ENCODE results near the gene CCR9. TPM values are rescaled to one million over a fixed set of nuclear protein-coding genes. Genes with fewer than 3 reads are reported as not detected.

CCR9 gene
- total and polyA plus RNA-seq, 2 experiments from 2014 or later, result not detected

DNA sequence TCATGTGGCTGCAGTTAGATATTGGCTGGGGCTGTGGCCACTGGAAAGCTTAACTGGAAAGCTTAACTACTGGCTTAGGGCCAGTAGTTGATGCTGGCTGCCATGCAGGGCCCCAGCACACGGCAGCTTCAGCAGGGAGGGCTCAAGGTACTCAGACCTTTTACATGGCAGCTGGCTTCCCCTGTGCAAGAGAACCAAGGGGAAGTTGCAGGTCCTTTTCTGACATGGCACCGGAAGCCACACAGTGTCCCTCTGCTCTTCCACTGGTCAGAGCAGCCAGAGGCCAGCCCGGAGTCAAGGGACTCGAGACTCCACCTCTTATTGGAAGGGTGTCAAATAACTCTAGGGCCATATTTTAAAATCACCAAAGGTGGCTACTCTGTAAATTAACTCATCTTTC, 24.5 kb downstream of the CCR9 start:
- Mint-ChIP-seq H3K4me3 (no peak overlapping the region), H3K36me3 (ENCODE audit: low read depth) (no peaks in the 10 kb centered on the region), H3K4me1 (peaks cover 7% of the 10 kb centered on the region; the same call in 2 of the 3 replicates), H3K27me3 (ENCODE audit: insufficient read depth, low read depth, poor library complexity) (peaks cover 15% of the 10 kb centered on the region), H3K9me3 (no peaks in the 10 kb centered on the region), H3K27ac (no peak overlapping the region)
- H3K79me2 ChIP-seq (replicated peaks; ENCODE audit: insufficient read depth), result no peaks in the 10 kb centered on the region
- ATAC-seq (no peak), DNase-seq (ENCODE audit: low spot score) (no peak)
- H3K9me2 ChIP-seq (ENCODE audit: insufficient read depth), result no peaks in the 10 kb centered on the region
- no peak overlapping the region for H3K4me3 ChIP-seq
- H4K20me1 ChIP-seq (replicated peaks; ENCODE audit: insufficient read depth), result no peaks in the 10 kb centered on the region
- H3K4me1 ChIP-seq (ENCODE audit: insufficient read depth), result no peaks in the 10 kb centered on the region
- H3K27me3 ChIP-seq (ENCODE audit: insufficient read depth), result no peaks in the 10 kb centered on the region
- H3F3A ChIP-seq (replicated peaks; ENCODE audit: low read depth), result no peaks in the 10 kb centered on the region
- no peak overlapping the region for H2AFZ ChIP-seq
- TF ChIP-seq STAT1 (IDR thresholded peaks at IDR 0.05; ENCODE audit: unreplicated experiment), result no peak
- no peaks in the 10 kb centered on the region for H3K36me3 ChIP-seq (ENCODE audit: insufficient read depth)
- H3K27ac ChIP-seq (ENCODE audit: low read depth), result no peak overlapping the region
- H3K4me2 ChIP-seq, result no peak overlapping the region

DNA sequence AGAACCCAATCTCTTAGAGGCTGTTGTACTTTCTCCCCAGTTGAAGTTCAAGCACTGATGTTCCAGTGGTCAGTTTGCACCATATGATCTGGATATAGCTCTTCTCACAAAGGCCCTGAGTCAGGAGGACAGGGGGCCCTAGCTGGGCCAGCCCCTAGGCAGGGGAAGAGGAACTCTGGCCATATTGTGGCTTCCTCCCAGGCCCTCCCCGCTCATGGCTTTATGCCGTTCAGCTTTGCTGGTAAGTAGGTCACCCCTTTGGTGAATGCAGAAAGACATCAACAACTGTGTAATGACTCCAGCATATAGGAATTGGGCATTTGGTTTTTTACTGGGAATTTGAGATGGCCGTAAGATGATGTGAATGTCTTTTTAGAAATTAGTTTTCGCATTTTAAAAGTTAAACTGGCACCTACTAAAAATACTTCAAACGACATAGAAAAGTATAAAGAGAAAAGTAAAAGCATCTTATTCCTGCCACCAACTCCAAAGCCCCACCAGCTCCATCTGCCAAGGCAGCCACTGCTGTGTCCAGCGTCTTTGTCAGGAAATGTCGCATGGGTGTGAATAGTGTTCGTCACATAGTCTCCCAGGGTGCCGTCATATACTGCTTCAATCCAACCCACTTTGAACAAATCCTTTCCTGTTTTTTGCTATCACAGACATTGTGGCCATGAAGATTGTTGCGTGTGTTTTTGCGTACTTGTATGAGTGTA, 25.3 kb downstream of the CCR9 start:
- H3K27ac ChIP-seq (ENCODE audit: low read depth), result no peak overlapping the region
- H3K4me1 Mint-ChIP-seq, result peaks cover 10% of the 10 kb centered on the region
- H3K27me3 Mint-ChIP-seq (ENCODE audit: insufficient read depth, low read depth, poor library complexity), result peaks cover 19% of the 10 kb centered on the region
- H4K20me1 ChIP-seq (replicated peaks; ENCODE audit: insufficient read depth), result no peaks in the 10 kb centered on the region
- no peaks in the 10 kb centered on the region for H3K9me3 Mint-ChIP-seq
- no peak overlapping the region for H2AFZ ChIP-seq
- no peak overlapping the region for H3K4me3 ChIP-seq
- no peak overlapping the region for H3K4me2 ChIP-seq
- no peaks in the 10 kb centered on the region for H3K9me2 ChIP-seq (ENCODE audit: insufficient read depth)
- H3K36me3 ChIP-seq (ENCODE audit: insufficient read depth), result no peaks in the 10 kb centered on the region
- H3K79me2 ChIP-seq (replicated peaks; ENCODE audit: insufficient read depth), result no peaks in the 10 kb centered on the region
- H3K4me3 Mint-ChIP-seq, result no peak overlapping the region
- H3K27me3 ChIP-seq (ENCODE audit: insufficient read depth), result no peaks in the 10 kb centered on the region
- no peak for TF ChIP-seq NANOG (IDR thresholded peaks at IDR 0.05; ENCODE audit: borderline replicate concordance)
- no peaks in the 10 kb centered on the region for H3K36me3 Mint-ChIP-seq (ENCODE audit: low read depth)
- H3K4me1 ChIP-seq (ENCODE audit: insufficient read depth), result no peaks in the 10 kb centered on the region
- H3F3A ChIP-seq (replicated peaks; ENCODE audit: low read depth), result no peaks in the 10 kb centered on the region
- no peak for DNase-seq (ENCODE audit: low spot score)
- no peak overlapping the region for H3K27ac Mint-ChIP-seq
- no peak for ATAC-seq

DNA sequence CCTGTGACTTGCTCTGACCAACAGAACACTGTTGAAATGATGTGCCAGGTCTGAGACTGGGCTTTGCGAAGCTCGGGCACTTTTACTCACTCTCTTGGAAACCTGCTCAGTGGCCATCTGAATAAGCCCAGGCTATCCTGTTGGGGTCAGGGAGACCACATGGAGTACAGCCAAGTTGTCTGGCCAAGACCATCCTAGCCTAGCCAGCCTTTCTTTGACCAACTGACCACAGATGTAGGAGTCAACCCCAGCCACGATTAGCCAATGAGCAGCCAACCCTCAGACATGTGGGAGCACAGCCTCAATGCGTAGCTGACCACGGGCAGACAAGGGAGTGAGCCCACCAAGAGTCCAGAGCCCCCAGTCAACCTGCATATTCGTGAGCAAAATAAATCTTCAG, 26.1 kb downstream of the CCR9 start:
- no peak for ATAC-seq
- Histone ChIP-seq H3K4me3 (no peak overlapping the region), H3K79me2 (replicated peaks; ENCODE audit: insufficient read depth) (no peaks in the 10 kb centered on the region), H3K4me1 (ENCODE audit: insufficient read depth) (no peaks in the 10 kb centered on the region), H3K4me2 (no peak overlapping the region), H3F3A (replicated peaks; ENCODE audit: low read depth) (no peaks in the 10 kb centered on the region), H3K27me3 (ENCODE audit: insufficient read depth) (no peaks in the 10 kb centered on the region), H4K20me1 (replicated peaks; ENCODE audit: insufficient read depth) (no peaks in the 10 kb centered on the region), H3K9me2 (ENCODE audit: insufficient read depth) (no peaks in the 10 kb centered on the region), H3K27ac (ENCODE audit: low read depth) (no peak overlapping the region), H3K36me3 (ENCODE audit: insufficient read depth) (no peaks in the 10 kb centered on the region), H2AFZ (no peak overlapping the region)
- Mint-ChIP-seq H3K9me3 (no peaks in the 10 kb centered on the region), H3K36me3 (ENCODE audit: low read depth) (no peaks in the 10 kb centered on the region), H3K4me1 (peaks cover 10% of the 10 kb centered on the region), H3K4me3 (no peak overlapping the region), H3K27me3 (ENCODE audit: insufficient read depth, low read depth, poor library complexity) (peaks cover 15% of the 10 kb centered on the region), H3K27ac (no peak overlapping the region)
- no peak for DNase-seq (ENCODE audit: low spot score)
- TF ChIP-seq POLR2AphosphoS5 (IDR thresholded peaks at IDR 0.05; ENCODE audit: low read depth), result no peak

DNA sequence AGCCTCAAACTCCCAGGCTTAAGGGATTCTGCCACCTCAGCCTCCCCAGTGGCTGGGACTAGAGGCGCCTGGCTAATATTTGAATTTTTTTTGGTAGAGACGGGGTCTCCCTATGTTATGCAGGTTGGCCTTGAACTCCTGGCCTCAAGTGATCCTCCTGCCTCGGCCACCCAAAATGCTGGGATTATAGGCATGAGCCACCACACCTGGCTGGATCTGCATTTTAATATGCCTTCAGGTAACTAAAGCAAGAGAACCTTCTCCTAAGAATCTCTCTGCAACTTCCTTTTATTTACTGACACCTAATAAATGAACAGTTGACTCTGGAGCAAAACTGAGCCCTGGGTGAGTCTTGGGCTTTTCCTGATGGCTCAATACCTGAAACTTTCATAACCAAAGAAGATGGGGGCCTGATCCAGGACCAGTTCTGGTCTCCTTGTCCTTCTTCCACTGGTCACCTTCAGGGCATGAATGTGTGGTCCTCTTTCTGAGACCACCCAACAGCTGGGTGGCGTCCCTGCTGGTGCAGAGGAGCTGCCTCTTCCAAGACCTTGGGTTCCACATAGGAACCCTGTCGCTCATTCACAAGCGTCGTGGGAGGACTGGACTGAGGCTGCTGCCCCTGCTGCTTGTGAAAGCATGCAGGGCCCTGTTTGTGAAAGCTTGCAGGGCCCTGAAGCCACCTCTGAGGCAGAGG, 28.2 kb downstream of the CCR9 start:
- Histone ChIP-seq H3F3A (replicated peaks; ENCODE audit: low read depth) (no peaks in the 10 kb centered on the region), H3K4me3 (no peak overlapping the region), H3K4me1 (ENCODE audit: insufficient read depth) (no peaks in the 10 kb centered on the region), H3K27ac (ENCODE audit: low read depth) (no peak overlapping the region), H4K20me1 (replicated peaks; ENCODE audit: insufficient read depth) (no peaks in the 10 kb centered on the region), H3K9me2 (ENCODE audit: insufficient read depth) (no peaks in the 10 kb centered on the region), H3K4me2 (no peak overlapping the region), H2AFZ (no peak overlapping the region), H3K79me2 (replicated peaks; ENCODE audit: insufficient read depth) (no peaks in the 10 kb centered on the region), H3K36me3 (ENCODE audit: insufficient read depth) (no peaks in the 10 kb centered on the region), H3K27me3 (ENCODE audit: insufficient read depth) (no peaks in the 10 kb centered on the region)
- peaks cover 10% of the 10 kb centered on the region for H3K4me1 Mint-ChIP-seq
- H3K36me3 Mint-ChIP-seq (ENCODE audit: low read depth), result no peaks in the 10 kb centered on the region
- H3K4me3 Mint-ChIP-seq, result no peak overlapping the region
- ATAC-seq (no peak), DNase-seq (ENCODE audit: low spot score) (no peak)
- H3K27me3 Mint-ChIP-seq (ENCODE audit: insufficient read depth, low read depth, poor library complexity), result peaks cover 12% of the 10 kb centered on the region
- no peak overlapping the region for H3K27ac Mint-ChIP-seq
- no peaks in the 10 kb centered on the region for H3K9me3 Mint-ChIP-seq
- TF ChIP-seq, protein P1, sequence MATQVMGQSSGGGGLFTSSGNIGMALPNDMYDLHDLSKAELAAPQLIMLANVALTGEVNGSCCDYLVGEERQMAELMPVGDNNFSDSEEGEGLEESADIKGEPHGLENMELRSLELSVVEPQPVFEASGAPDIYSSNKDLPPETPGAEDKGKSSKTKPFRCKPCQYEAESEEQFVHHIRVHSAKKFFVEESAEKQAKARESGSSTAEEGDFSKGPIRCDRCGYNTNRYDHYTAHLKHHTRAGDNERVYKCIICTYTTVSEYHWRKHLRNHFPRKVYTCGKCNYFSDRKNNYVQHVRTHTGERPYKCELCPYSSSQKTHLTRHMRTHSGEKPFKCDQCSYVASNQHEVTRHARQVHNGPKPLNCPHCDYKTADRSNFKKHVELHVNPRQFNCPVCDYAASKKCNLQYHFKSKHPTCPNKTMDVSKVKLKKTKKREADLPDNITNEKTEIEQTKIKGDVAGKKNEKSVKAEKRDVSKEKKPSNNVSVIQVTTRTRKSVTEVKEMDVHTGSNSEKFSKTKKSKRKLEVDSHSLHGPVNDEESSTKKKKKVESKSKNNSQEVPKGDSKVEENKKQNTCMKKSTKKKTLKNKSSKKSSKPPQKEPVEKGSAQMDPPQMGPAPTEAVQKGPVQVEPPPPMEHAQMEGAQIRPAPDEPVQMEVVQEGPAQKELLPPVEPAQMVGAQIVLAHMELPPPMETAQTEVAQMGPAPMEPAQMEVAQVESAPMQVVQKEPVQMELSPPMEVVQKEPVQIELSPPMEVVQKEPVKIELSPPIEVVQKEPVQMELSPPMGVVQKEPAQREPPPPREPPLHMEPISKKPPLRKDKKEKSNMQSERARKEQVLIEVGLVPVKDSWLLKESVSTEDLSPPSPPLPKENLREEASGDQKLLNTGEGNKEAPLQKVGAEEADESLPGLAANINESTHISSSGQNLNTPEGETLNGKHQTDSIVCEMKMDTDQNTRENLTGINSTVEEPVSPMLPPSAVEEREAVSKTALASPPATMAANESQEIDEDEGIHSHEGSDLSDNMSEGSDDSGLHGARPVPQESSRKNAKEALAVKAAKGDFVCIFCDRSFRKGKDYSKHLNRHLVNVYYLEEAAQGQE (IDR thresholded peaks at IDR 0.05; ENCODE audit: unreplicated experiment), result no peak
- TF ChIP-seq POLR2AphosphoS5 (IDR thresholded peaks at IDR 0.05; ENCODE audit: low read depth), result no peak
- TF ChIP-seq EZH2phosphoT487 (IDR thresholded peaks at IDR 0.05; ENCODE audit: unreplicated experiment), result no peak
- no peak for TF ChIP-seq ZNF114 (CRISPR knock-in tag; IDR thresholded peaks at IDR 0.05)

All from GM23338 (cell line).